Measurements from ENCODE around the gene VPS18.

Gene VPS18

DNA sequence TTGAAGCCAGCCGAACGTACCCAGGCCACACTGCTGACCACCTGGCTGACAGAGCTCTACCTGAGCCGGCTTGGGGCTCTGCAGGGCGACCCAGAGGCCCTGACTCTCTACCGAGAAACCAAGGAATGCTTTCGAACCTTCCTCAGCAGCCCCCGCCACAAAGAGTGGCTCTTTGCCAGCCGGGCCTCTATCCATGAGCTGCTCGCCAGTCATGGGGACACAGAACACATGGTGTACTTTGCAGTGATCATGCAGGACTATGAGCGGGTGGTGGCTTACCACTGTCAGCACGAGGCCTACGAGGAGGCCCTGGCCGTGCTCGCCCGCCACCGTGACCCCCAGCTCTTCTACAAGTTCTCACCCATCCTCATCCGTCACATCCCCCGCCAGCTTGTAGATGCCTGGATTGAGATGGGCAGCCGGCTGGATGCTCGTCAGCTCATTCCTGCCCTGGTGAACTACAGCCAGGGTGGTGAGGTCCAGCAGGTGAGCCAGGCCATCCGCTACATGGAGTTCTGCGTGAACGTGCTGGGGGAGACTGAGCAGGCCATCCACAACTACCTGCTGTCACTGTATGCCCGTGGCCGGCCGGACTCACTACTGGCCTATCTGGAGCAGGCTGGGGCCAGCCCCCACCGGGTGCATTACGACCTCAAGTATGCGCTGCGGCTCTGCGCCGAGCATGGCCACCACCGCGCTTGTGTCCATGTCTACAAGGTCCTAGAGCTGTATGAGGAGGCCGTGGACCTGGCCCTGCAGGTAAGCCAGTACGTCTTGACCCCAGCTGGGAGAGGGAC, 6.2 kb downstream of the VPS18 start:
- DNase-seq: no peak

DNA sequence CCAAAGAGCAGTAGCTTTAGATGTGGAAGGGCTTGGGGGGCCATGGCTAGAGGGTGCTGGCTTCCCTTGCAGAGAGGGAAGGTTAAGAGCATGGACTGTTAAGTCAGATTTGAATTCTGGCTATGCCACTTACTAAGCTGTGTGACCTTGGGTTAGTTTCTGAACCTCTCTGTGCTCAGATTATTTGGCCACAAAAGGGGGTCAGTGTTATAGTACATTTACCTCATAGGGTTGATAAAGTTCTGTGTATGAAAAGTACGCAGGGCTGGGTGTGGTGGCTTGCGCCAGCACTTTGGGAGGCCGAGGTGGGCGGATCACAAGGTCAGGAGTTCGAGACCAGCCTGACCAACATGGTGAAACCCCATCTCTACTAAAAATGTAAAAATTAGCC, 6.8 kb downstream of the VPS18 start:
- DNase-seq: no peak

DNA sequence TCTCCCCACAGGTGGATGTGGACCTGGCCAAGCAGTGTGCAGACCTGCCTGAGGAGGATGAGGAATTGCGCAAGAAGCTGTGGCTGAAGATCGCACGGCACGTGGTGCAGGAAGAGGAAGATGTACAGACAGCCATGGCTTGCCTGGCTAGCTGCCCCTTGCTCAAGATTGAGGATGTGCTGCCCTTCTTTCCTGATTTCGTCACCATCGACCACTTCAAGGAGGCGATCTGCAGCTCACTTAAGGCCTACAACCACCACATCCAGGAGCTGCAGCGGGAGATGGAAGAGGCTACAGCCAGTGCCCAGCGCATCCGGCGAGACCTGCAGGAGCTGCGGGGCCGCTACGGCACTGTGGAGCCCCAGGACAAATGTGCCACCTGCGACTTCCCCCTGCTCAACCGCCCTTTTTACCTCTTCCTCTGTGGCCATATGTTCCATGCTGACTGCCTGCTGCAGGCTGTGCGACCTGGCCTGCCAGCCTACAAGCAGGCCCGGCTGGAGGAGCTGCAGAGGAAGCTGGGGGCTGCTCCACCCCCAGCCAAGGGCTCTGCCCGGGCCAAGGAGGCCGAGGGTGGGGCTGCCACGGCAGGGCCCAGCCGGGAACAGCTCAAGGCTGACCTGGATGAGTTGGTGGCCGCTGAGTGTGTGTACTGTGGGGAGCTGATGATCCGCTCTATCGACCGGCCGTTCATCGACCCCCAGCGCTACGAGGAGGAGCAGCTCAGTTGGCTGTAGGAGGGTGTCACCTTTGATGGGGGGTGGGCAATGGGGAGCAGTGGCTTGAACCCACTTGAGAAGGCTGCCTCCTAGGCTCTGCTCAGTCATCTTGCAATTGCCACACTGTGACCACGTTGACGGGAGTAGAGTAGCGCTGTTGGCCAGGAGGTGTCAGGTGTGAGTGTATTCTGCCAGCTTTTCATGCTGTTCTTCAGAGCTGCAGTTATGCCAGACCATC, 8.6 kb downstream of the VPS18 start:
- DNase-seq: no peak

DNA sequence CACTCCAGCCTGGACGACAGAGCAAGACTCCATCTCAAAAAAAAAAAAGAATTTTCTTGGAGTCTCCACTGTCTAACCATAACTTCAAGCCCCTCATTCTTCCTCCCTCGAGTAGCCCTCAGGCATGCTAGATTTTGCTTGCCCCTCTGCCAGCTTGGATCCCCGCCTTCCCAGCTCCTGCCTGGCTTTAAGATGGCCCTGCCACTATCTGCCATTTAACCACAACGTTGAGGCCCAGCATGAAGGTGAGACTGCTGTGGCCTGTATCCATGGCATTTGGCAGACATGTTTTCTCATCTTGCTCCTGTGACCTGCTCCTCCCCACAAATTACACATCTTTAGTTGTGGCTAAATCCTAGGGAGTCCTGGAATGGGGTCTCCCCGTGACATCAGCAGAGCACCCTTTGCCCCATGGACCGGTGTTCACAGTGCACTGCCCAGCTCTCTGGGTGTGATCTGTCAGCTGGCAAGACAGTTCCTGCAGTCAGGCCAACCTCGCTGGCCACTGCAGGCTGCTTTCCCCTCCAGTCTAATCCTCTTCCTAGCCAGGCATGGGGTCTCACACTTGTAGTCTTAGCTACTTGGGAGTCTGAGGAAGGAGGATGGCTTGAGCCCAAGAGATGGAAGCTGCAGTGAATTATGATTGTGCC, 10.4 kb downstream of the VPS18 start:
- DNase-seq: no peak

DNA sequence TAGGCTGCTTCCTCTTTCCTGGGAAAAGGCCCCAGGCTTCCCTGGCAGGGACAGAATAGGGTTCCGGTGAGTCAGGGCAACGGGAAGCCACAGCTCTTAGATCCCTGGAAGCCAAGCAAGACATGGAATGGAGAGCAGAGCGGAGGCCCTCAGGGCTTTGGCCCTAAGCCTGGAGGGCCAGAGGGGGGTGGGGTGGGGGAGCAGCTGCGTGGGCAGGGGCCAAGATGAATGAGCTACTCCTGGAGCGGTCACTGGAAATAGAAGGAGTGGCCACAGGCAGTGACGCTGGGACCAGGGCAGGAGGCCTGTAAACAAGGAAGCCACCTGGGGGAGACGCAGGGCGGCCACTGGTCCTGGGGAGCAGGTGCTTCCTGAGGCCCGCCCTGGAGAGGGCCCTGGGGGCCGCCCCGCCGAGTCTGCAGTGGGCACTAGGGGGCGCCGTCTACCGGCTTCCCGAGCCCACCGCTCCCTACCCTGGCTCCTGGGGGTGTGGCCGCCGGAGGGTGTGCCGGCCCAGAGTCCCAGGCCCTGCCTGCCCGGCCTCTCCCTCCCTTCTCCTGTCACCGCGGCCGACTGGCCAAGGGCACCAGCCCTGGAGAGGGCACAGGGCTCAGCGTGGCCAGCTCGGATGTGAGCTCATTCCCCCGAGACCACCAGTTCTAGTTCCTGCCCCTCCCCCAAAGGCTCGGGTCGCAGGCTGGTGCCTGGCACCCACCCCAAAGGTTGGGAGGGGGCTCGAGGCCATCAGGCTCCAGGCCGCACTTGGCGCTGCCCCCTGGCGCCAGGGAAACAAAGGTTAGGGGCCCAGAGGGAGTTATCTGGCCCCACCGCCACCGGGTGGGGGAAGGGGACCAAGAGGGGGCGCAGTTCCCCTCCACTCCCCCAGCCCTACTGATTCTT, 12.1 kb downstream of the VPS18 start:
- DNase-seq: peak; percentile 77

DNA sequence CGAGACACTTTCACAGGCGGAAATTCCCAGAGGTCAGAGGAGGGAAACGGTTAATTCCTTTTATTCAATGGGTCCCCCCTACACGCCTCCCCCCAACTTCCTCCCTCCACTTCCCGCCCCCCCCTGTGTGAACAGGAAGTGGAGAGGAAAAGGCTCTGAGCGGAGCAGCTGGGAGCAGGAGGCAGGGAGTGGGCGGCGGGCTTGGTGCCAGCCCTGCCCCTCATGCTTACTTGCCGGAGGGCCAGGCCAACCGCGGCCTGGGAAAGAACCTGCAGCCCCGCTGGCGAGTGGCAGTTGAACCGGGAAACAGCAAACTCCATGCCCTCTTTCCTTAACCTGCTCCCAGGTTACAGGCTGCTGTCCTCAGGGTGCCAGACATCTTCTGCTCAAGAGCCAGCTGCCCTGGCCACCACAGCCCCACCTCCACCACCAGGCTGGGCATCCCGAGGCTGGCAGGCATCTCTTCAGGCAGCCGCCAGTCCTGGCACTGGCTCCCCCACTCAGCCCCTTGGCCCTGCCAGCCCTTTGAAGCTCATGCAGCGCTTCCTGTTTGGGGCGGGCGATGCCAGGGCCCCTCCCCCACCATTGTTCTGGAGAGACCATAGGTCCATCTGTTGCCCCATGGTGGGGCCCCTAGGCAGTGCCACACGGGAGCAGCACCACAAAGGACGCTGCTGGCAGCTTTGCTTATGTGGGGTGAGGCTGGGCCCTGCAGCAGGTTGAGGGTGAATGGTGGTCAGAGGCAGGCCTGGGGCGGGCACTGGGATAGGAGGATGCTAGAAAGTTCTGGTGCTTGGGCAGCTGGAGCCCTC, 12.9 kb downstream of the VPS18 start:
- peak; percentile 72 for DNase-seq

DNA sequence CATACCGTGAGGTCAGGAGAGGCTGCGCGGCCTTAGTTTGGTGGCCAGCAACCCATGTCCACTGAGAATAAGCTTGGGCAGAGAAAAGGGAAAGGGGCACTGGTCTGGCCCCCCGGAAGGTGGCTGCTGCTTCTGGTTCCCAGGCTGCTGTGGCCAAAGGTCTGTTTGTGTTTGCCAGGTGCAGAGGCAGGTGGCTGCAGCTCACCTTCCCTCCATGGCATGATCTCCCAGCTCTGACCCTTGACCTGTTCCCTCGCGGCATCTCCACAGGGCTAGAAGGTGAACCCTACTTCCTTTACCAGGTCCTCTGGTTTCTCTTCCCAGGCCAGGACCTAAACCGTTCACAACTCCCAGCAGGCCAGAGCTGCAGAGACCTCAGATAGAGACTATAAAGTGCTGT, 13.8 kb downstream of the VPS18 start:
- DNase-seq: no peak

DNA sequence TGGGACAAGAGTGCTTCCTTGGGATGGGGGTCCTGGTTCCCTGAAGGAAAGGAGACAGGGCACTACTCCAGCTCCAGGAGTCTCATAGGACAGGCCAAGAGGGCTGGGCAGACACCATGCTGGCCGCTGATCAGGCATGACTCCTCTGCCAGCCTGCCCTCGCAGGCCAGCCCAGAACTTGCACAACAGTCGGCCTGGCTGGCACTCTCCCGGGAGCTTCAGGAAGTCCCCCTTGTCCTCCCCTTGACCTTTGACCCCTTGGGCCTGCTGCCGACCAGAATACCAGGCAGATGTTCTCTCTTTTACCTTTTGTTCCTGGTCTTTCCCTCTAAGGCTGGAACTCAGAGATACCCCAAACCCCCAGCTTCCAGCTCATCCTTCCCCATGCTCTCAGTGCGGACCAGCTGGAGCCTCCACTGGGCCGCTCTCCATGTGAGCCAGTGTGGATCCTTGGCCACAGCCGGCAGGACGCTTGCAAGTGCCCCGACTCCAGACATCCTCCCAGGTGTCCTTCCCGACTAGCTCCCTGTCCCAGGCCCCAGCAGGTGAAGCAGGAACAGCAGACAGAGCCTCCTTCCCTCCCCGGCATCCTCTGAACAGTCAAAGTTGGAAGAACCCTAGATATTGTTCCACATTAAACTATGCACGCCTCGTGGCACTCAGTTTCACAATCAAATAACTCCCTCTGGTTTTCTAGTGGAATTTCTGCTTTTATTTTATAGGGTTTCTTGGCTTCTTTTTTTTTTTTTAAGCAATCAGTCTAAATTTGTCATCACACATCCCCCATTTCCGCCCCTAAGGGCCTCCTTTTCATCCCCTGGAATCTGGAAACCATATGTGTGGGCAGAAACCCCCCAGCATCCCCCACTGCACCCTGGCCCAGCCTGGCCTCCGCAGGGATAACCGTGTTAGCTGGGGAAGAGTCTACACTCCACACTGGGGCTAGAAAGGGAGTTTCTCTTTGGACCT, 15.7 kb downstream of the VPS18 start:
- DNase-seq: no peak

DNA sequence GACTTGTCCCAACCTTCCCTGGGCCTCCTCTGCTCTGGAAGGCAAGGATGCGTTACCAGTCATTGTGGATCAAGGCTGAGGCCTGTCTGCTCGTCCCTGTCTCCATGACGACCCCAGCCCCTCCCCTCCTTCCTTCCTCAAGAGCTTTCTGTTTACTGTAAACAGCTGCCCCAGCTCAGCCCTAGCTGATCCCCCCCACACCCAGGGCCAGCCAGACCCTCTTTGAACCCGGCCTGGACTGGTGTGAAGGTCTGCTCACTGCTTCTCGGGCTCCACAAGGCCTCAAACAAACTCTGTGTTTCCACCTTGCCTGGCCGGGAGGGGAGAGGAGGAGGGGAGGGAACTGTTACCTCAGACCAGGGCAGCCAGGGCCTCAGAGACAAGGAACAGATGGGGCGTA, 16.9 kb downstream of the VPS18 start:
- peak; percentile 10 for DNase-seq

DNA sequence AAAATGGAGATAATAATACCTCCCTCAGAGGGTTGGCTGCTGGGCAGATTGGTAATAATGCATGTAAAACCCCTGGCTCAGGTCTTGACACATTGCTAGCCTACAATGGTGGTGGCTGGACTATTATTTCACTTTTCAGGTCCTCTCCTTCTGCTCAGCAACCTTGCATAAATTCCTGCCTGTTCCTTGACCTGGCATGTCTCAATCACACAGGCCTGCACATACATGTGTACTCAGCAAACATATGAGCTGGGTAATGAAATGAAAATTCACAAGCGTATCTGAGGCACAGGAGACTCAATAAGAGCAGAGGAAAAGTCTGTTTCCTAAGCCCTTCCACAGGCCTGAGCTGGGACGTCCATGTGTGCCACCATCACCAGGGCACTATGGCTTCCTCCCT, 17.4 kb downstream of the VPS18 start:
- no peak for DNase-seq

DNA sequence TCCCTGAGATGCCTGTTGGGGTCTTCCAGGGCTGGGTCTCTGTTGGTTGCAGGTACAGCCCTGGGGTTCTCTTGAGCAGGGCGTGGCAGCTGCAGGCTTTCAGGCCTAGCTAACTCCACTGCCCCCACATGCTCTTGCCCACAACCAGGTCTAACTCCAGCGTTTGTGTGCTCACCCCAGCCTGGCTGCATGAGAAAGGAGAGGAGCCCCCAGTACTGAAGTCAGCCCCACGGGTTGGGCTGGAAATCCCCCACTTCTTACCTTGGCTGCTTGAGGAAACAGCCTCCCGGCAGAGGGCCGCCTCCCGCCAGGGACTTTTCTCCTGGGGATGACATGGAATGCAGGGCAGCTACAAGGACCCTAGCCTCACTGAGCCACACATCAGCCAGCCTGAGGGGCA, 18.2 kb downstream of the VPS18 start:
- no peak for DNase-seq

DNA sequence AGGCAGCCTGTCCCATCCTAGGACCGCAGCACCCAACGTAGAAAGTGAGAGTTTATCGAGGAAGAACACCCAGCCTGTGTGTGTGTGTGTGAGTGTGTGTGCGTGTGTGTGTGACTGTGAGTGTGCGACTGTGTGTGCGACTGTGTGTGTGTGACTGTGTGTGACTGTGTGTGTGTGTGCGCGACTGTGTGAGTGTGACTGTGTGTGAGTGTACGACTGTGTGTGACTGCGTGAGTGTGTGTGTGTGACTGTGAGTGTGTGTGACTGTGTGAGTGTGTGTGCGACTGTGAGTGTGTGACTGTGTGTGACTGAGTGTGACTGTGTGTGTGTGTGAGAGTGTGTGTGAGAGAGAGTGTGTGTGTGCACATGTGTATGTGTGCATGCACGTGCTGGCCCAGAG, 19.8 kb downstream of the VPS18 start:
- no peak for DNase-seq

DNA sequence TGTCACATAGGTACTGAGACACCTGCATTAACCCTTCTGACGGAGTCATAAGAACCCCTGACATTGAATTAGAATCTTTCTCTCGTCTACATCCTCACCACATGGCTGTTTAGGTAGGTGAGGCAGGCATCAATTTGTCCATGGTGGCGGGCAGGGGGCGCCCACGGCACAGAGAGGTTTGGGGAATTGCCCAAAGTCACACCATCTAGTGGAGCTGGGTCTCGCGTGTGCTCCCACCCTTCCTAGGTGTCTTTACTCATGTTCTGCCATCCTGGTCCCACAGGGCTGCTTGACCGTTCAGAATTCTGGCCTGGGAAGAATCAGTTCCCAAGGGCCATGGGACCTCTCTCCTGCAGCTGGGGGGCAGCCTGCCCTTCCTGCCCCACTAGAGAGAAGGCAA, 20.2 kb downstream of the VPS18 start:
- no peak for DNase-seq

DNA sequence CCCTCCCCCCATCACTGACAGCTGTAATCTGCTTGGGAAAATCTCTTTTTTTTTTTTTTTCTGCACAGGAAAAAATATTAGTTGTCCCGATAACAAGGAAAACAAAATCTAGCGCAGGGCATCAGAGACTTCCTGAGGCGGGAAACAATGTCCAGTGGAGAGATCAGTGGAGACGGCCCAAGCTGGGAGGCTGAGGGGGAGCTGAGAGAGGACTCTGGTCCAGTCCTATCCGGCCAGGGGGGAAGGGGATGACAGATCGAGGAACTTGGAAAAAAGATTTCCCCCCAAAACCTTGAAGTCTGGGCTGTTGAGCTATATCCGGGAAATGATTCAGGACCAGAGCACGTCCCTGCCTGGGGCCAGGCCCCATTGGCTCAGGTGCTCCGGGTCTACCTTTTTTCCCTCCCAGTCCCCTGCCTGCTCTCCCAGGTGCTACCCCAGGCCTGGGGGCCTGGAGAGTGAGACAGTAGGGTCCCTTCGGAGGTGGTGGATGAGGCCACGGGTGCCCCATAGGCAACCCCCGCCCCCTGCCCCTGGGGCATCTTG, 20.9 kb downstream of the VPS18 start:
- no peak for DNase-seq

DNA sequence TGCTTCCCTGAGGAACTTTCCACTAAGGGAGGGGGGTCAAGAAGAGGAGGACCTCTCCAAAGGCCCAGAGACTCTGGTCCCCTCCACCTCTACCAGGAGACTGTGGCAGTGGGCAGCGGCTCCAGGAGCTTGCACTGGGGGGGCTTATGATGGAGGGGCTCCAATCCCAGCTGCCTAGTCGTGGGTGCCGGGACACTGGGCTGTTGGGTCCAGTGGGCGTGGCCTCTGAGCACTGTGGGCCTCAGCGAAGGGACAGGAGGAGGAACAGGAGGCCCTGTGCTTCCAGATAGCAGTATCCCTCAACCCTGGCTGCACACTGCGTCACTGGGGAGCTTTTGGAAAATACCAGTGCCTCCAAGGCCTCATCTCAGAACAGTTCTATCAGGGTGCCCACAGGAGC, 21.4 kb downstream of the VPS18 start:
- DNase-seq: no peak

DNA sequence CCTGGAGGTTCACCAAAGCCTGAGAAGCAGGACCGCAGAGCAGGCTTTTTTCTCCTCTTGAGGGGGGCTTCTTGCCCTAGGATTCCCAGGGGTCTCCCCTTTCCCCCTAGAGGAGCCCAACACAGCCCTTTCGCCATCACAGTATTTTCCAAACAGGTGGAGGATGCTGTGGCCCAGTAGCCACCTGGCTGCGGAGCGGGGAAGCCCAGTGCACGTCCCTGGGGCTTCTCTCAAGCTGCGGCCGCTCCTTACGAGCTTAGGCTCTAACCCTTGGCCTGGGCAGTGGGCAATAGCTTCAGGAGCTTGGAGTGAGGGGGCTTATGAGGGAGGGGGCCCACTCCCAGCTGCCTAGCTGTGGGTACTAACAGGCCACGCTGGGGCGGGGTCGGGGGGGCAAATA, 23.3 kb downstream of the VPS18 start:
- no peak for DNase-seq

DNA sequence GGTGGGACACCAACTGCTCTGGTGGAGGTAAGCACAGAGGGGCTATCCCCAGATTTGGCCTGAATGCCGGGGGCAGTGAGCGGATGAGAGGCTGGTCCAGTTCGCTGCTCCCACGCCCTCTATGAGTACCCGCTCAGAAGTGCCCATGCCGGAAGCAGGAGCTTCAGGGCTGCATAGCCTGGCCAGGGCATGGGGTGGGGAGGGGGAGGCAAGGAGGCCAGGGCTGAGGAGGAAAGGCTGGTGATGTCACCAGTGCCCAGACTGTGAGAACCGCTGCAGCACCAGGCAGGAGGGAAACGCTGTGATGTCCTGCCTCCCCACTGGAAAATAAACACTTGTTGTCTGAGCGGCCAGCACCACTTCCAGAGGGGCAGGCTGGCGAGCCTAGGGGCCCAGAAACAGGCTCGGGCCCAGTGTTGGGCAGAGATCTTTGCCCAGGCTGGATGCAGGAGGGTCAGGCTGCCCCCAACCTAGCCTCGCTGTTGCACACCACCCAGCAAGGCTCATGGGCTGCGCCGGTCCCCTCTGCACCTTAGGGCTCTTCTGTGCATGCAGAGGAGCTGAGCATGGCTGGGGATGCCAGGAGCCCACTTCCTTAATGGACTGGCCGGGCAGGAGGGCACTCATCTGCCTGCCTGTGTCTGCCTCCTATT, 24.0 kb downstream of the VPS18 start:
- no peak for DNase-seq

DNA sequence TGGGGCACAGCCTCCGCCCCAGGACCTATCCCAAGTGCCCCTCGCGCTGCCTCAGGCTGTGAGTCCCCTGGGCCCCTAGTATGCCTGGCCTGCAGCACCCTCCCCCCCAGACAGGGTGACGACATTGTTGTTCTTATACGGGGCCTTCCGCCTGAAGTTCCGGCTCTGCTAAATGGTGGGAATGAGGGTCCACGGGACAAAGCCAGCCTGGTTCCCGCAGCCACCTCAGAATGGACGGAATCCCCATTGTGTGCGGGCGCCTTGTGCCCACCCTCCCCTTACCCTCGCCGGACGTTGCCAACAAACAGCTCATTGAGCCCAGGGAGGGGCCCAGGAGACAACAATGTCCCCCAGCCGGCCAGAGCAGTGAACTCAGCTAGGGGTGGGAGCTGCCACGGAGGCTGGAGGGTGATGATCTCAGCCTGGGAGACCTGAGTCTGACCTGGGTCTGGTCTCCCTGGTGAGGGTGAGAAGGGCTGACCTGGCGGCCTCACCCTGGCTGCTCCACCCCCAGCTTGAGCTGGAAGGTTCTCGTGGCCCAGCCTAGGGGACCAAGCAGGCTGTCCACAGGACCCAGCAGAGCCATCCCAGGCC, 24.6 kb downstream of the VPS18 start:
- DNase-seq: no peak

DNA sequence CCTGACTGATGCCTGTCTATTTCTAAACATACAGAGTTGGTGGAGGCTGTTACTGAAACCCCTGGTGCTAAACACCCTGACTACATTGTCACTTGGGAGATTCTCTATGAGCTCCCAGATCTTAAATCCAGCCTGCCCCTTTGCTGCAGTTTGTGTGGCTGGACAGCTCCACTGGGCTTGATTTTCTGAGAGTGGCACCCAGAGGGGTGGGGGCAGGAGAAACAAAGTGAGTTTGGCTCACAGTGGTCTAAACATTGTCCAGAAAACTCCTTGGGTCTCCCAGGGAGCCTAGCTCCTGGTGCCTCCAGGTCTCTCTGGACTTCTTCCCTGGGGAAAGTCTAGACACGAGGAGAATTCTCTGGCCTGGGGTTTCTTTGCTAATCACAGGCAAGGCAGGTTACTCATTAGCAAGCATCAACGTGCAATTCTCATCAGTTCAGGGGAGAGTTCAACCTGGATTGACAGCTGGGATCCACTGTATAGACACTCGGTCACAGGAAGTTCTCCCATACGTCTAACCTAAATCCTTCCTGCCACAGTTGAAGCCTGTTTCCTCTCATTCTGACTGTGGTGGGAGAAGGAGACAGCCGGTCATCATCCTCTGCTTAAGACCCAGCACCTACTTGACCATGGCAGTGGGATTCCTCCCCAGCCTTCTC, 27.8 kb downstream of the VPS18 start:
- no peak for DNase-seq

Data from NCI-H1092 treated with DMSO at 0.1 percent for 48 hours (cell line).